GM12873 (cell line): ENCODE data around the gene ZFAND3.

Experiments used
- CTCF ChIP-seq: IDR thresholded peaks from 2 replicates; pipeline ENCODE4 v1.5.1; 2012; ENCODE audit warnings: low read depth, mild to moderate bottlenecking, moderate library complexity, low read length, control low read depth; ENCODE audit not compliant: insufficient read depth; ENCODE audit errors: missing control alignments

The ZFAND3 gene, protein sequence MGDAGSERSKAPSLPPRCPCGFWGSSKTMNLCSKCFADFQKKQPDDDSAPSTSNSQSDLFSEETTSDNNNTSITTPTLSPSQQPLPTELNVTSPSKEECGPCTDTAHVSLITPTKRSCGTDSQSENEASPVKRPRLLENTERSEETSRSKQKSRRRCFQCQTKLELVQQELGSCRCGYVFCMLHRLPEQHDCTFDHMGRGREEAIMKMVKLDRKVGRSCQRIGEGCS

DNA sequence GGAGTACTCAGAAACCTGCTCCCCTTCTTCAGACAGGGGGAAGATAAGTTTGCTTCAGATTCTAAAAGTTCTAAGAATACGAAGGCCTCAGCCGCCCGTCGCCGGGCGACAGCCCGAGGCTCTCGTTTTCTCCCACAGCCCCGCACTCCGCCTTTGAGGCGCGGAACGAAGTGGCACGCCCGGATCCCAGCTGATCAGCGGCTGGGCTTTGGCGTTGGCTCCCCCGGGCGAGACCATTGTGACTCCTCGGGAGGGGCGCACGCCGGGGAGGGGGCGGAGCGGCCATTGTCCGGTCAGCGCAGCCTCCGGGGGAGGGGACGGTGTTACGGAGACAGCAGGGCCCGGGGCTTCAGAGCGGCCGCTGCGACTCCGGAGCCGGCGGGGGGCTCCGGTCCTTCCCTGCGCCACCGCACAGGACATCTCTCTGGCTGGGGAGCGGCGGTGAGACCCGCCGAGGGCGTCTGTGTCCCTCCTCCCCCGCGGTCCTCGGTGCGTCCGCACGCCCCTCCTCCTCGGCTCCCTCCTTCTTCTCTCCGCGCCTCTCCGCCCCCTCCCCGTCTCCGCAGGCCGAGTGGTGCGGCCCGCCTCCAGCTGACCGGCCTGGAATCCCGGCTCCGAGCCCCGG, at the start of gene ZFAND3:
TSS of gene ZFAND3 (plus strand) at position 551 of the 625 bp plus-strand sequence. CDS start 219 bp downstream, outside the sequence.
- TF ChIP-seq CTCF: no peak

DNA sequence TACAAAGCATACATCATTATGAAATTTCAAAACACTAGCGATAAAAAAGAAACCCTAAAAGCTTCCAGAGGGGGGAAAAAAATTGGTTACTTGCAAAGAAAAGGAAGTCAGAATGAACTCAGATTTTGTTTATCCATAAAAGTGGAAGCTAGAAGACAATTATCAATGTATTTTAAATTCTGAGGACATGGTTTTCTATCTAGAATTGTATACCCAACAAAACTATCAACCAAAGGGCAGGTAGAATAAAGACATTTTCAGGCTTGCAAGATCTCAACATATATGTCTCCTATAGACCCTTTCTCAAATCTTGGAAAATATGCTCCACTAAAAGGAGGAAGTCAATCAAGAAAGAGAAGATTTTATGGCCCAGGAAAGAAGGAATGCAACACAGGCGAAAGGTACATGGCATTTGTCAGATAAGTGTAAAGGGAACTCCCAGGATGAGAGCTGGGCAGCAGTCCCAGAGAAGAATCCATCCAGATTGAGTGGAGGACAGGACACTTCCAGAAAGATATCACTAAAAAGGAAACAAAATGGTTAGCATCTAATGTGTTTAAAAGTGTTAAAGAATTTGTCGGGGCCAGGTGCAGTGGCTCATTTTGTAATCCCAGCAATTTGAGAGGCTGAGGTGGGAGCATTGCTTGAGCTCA, 45.4 kb upstream of the ZFAND3 start:
- no peak for TF ChIP-seq CTCF

DNA sequence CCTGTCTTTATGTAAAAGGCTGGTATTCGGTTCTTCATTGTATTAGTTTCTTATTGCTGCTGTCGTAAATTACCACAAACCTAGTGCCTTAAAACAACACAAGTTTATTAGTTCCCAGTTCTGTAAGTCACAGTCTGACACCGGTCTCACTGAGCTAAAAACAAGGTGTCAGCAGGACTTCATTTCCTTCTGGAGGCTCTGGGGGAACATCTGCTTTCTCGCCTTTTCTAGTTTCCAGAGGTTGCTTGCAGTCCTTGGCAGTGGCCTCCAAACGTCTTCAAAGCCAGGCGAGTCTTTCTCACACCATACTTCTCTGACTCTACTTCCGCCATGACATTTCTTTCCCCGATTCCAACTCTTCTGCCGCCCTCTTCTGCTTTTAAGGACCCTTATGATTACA, 43.0 kb upstream of the ZFAND3 start:
- TF ChIP-seq CTCF: no peak

GRCh38 chr6:37777272-37777834, 42.2 kb upstream of the ZFAND3 start:
- no peak for TF ChIP-seq CTCF

GRCh38 chr6:37779111-37779800, 40.3 kb upstream of the ZFAND3 start:
- TF ChIP-seq CTCF: no peak

DNA sequence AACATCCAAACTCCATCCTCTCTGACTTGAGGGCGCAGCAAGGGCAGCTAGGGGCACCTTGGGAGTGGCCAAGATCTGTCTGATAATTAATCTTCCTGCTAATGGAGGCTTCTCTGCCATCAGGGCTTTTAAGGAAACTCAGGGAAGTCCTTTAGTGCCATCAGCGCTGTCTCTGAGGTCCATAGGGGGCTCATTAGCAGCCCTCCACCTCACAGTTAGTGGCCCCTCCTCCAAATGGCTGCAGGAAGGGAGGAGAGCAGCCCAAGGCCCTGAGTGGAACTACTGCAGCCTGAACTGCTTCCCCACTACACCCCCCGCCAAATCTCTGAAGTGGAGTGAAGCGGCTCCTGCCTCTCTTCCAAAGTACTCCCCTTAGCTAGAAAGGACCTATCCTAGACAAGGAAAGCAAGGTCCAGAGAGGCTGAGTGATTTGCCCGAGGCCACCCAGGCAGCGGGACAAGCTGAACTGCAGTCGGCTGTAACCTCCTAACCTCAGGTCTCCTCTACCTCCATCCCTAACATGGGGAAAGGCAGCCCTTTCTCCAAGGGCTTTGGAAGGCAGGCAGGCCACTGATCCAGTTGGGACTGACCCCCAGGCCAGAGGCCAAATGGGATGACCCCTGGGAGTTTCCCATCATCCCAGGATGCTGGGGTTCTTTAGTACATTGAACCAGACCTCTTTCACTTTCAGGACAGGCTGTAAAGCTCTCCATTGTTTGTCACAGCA, 39.5 kb upstream of the ZFAND3 start:
- TF ChIP-seq CTCF: no peak
